22Rv1 (cell line): ENCODE data around the gene EIF4G1.

Experiments
- CTCF ChIP-seq: fragments of 450-650 bp; IDR thresholded peaks from 2 replicates; pipeline ENCODE4 v1.5.1; 2017; ENCODE audit warnings: mild to moderate bottlenecking
- ZFX ChIP-seq: fragments of 450-650 bp; IDR thresholded peaks from 2 replicates; pipeline ENCODE4 v1.6.1; 2017; ENCODE audit warnings: antibody characterized with exemption, borderline replicate concordance

GRCh38 chr3:184296616-184297015 is 17.8 kb upstream of the EIF4G1 start:
- TF ChIP-seq CTCF = no peak
- no peak for TF ChIP-seq ZFX
